NCI-H128 (cell line): Measurements from ENCODE around the gene TUBB4B.
"Not testable (repeated sequence)": the region's sequence is repeated elsewhere in the genome, so short reads cannot be mapped to it uniquely, and the experiment has no call there.

ENCODE experiments used
- DNase-seq: peaks from one replicate; lab custom pipeline; 2025; ENCODE audit not compliant: unreplicated experiment; lab: John Stamatoyannopoulos, UW

TUBB4B gene

DNA sequence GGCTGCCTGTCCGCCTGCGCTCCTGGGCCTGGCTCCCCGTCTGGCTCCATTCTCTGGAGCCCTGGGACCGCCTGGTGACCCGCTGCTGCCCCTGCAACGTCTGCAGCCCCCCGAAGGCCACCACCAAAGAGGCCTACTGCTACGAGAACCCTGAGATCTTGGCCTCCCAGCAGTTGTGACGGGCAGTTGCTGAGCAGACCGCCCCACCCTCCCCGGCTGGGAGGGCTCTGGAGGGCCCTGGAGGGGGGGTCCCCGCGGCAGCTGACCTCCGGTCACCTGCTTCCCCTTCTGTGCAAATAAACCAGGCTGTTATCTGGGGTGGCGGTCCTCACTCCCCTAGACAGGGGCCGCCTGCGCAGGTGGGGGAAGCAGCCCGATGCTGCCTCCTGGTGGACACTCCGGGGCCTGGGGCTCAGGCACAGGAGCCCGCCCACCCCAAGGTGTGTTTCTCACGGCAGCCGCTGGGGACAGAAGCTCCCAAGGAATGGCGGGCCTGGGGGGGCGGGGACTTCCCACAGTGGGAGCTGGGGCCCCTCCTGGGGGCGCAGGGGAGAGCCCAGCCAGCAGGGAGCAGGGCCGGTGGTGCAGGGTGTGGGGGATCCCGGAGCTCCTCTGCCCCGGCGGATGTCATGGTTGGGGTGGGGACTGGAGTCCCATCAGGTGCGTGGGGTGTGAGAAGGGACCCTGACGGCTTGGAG is 4.7 kb upstream of the TUBB4B start:
- DNase-seq, result peak; percentile 81

DNA sequence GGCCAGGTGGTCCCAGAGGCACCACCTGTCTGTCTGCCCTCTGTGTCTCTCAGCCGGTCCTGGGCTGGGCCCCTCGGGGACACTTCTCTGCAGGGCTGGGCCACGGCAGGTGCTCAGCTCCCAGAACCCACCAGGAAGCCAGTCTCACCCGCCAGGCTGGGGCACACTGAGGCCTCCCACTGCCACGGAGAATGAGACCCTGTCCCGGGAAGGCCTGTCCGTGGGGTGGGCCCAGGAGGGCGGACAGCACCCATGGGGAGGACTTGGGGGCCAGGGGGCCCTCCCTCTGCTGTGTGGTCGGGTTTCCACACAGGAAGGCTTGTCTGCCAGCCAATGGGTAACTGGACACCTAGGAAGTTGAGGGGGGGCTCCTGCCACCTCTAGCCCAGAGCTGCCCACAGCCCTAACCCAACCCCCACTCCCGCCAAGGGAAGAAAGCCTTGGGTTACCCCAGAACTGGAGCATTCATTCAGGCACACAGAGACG is 4.1 kb upstream of the TUBB4B start:
- peak; percentile 31 for DNase-seq

GRCh38 chr9:137237759-137238726 is 3.0 kb upstream of the TUBB4B start:
- no peak for DNase-seq

DNA sequence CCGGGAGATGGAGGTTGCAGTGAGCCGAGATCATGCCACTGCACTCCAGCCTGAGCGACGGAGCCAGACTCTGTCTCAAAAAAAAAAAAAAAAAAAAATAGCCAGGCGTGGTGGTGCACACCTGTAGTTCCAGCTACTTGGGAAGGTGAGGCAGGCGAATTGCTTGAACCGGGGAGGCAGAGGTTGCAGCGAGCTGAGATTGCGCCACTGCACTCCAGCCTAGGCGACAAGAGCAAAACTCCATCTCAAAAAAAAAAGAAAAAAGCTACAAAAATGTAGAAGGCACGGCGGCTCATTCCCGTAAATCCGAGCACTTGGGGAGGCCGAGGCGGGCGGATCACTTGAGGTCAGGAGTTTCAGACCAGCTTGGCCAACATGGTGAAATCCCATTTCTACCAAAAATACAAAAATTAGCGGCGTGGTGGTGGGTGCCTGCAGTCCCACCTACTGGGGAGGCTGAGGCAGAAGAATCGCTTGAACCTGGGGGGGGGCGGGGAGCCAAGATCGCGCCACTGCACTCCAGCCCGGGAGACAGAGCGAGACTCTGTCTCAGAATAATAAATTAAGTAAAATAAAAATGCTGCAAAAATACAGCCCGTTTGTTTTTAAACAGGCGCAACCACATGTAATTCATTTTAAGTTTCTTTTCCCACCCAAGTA is 1.4 kb upstream of the TUBB4B start:
- DNase-seq, result not testable (repeated sequence)

- DNase-seq, result peak; percentile 49
These were observed 708 bp upstream of the TUBB4B start for GRCh38 chr9:137240318-137240840.

GRCh38 chr9:137241490-137242268 is 592 bp downstream of the TUBB4B start:
- no peak for DNase-seq

DNA sequence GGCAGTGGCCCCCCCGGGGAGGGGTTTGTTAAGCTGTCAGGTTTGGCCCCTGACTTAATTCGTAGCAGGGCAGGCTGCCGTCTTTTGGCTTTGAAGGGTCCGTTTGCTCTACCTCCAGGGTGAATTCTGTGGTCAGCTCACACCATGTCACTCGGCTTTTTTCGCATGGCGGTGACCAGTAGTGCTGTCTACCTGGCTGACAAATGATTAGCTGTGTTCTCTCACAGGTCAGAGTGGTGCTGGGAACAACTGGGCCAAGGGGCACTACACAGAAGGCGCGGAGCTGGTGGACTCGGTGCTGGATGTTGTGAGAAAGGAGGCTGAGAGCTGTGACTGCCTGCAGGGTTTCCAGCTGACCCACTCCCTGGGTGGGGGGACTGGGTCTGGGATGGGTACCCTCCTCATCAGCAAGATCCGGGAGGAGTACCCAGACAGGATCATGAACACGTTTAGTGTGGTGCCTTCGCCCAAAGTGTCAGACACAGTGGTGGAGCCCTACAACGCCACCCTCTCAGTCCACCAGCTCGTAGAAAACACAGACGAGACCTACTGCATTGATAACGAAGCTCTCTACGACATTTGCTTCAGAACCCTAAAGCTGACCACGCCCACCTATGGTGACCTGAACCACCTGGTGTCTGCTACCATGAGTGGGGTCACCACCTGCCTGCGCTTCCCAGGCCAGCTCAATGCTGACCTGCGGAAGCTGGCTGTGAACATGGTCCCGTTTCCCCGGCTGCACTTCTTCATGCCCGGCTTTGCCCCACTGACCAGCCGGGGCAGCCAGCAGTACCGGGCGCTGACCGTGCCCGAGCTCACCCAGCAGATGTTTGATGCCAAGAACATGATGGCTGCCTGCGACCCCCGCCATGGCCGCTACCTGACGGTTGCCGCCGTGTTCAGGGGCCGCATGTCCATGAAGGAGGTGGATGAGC is 1.4 kb downstream of the TUBB4B start:
- DNase-seq, result no peak

GRCh38 chr9:137243266-137243625 is 2.2 kb downstream of the TUBB4B start:
- DNase-seq, result not testable (repeated sequence)

- DNase-seq, result no peak
These were observed 2.8 kb downstream of the TUBB4B start for GRCh38 chr9:137243626-137244485.

DNA sequence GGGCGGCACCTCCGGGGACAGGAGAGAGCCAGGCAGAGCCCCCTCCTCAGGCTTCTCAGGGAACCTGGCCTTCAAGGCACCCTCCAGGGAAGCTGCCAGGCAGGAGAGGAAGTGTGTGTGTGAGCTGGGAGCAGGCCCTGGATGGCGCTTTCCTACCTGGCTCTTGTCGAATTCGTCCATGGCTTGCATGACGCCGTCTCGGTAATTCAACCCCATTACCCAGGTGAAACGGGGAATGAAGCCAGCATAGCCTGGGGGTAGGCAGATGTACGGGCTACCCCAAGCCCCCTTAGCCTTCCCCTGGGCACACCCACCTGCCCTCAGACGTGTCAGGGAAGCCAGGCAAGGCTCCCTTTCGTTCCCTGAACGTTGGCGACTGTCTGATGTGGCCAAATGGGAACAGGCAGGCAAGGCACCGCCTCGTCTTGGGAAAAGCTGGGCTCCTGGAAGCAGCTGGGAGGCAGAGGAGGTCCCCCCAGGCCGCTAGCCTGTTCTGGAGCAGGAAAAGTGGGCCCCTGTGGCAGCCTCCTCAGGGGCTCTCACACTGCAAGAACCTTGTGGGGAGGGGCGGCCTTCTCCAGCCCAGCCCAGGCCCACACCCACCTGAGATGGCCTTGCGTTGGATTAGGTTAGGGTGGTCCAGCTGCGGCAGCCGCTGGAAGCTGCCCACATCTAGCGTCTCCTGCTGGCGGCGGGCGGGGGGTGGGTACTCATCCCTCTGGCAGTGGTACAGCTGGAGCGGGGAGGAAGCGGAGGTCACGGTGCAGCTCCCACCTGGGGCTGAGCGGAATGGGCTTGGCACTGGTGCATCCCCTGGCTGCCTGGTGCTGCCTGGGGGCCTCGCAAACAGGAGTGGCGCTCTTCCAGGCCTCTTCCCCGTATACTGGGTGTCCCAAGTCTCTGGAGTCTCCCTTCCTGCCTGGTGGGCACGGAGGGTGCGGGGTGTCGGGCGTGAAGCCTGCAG is 3.7 kb downstream of the TUBB4B start:
- DNase-seq, result peak; percentile 34

DNA sequence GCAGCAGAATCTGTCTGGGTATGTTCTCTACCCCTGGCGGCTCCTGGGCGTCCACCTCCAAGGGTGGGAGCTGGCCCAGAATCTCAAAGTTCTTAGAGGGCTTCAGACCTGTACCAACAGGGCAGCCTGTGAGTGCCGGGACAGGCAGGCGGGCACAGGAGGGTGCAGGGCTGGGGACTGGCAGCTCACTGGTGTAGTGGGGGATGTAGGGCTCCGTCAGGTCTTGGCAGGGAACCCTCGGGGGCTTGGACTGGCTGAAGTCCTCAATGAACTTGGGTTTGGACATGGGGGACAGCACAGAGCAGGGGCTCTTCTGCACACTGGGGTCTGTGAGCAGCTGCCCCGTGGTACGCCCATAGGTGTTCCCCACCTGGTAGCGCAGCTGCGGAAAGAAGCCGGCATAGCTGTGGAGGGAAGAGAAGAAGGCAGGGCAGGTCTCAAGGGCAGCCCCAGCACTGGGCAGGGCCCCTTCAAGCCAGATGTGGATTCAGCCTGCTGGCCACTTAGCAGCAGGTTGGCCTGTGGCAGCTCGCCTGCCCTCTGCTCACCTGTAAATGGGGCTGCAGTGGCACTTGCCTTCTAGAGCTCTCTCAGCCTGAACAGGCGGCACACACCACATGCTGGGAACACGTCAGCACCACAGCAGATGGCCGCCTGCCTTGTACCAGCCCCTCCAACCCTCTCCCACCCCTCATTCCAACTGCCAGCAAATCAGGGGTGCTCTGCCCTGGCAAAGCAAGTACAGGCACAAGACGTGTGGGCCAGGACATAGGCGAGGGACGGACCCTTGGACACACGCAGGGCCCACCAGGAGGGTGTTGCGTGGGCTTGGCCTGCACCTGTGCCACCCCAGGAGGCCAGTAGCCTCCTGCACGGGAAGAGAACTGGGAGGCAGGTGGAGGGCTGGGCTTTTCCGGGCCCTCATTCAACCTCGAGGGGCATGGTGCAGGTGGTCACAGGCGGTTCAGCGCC is 4.6 kb downstream of the TUBB4B start:
- DNase-seq, result no peak

DNA sequence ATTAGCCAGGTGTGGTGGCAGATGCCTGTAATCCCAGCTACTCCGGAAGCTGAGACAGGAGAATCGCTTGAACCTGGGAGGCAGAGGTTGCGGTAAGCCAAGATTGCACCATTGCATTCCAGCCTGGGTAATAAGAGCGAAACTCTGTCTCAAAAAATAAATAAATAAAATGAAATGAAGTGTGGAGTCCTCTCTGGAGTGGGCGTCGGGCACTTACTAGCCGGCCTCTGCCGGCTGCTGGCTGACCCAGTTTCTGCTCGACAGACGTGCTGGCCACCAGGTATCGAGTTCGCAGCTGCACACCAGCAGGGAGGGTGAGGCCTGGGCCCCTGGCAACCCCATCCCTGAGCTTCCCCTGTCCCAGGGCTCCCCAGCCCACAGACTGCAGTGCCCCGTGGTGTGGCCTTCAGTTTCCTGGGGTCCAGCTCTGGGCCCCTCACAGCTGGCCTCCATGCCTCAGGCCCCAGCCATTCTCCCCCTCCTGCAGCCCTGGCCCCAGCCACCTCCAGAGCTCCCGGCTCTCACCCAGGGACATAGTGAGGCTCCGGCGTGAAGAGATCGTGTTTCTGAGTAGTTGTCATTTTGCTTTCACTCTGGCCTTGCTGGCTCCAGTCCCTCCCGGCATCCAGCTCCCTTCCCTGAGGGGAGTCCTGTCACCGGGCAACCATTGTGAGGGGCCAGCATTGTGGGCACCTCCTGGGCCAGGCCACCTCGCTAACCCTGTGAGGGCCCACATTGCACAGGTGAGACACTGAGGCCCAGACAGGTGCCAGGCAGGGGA is 6.2 kb downstream of the TUBB4B start:
- DNase-seq, result peak; percentile 7

GRCh38 chr9:137247916-137248175 is 6.8 kb downstream of the TUBB4B start:
- no peak for DNase-seq

- DNase-seq, result no peak
These were observed 9.5 kb downstream of the TUBB4B start for GRCh38 chr9:137250329-137251193.

GRCh38 chr9:137251194-137251461 is 10.0 kb downstream of the TUBB4B start, which contains the start of gene STPG3:
Gene STPG3 (plus strand): TSS chr9:137251286. CDS start chr9:137251287, 1 bp downstream.
- DNase-seq, result no peak
